CD8-positive, alpha-beta memory T cell (primary cell): ENCODE results near the gene IKZF2. TPM values are rescaled to one million over a fixed set of nuclear protein-coding genes. Genes with fewer than 3 reads are reported as not detected.

Experiments used
- CTCF ChIA-PET: fragments of 350-600 bp; sonication (Branson Sonifier 250); formaldehyde crosslinking; loops from one replicate; lab custom pipeline; 2021; ENCODE audit warnings: antibody characterized with exemption; lab: Charles Lee
- POLR2A ChIA-PET: fragments of 350-600 bp; sonication (Branson Sonifier 250); formaldehyde crosslinking; loops from one replicate; lab custom pipeline; 2021; ENCODE audit warnings: antibody characterized with exemption; lab: Charles Lee
- DNase-seq, 5 donors: peaks; one replicate each; pipeline versions ENCODE4 v3.0.0 to v3.0.0-alpha.2; 2020 to 2022; ENCODE audit warnings: mixed read lengths in 1 of 5
- H3K27ac ChIP-seq: one replicate; pipeline ENCODE4 v1.7.0; 2013; ENCODE audit warnings: low read depth, mild to moderate bottlenecking, low read length, moderate library complexity
- H3K27me3 ChIP-seq: 2 replicates; pipeline ENCODE4 v1.7.0; 2013; ENCODE audit warnings: low read length, mild to moderate bottlenecking; ENCODE audit not compliant: insufficient read depth, poor library complexity, severe bottlenecking
- H3K36me3 ChIP-seq: 2 replicates; pipeline ENCODE4 v1.7.0; 2013; ENCODE audit warnings: mild to moderate bottlenecking, low read length, moderate library complexity; ENCODE audit not compliant: insufficient read depth
- H3K4me1 ChIP-seq: 2 replicates; pipeline ENCODE4 v1.7.0; 2013; ENCODE audit warnings: mild to moderate bottlenecking, low read length, moderate library complexity; ENCODE audit not compliant: insufficient read depth
- H3K4me3 ChIP-seq: 2 replicates; pipeline ENCODE4 v1.7.0; 2013; ENCODE audit warnings: mild to moderate bottlenecking, low read length
- H3K9me3 ChIP-seq: 2 replicates; pipeline ENCODE4 v1.7.0; 2013; ENCODE audit warnings: mild to moderate bottlenecking, low read length
- H3K27ac Mint-ChIP-seq, 8 donors: one replicate each; pipeline ENCODE4 v1.8.0; 2020 to 2021; ENCODE audit warnings: mixed read lengths in 8 of 8, mild to moderate bottlenecking in 6 of 8, inconsistent platforms in 3 of 8, moderate library complexity in 3 of 8
- H3K27me3 Mint-ChIP-seq, 2 donors: one replicate each; pipeline ENCODE4 v1.8.0; 2020 to 2021; ENCODE audit warnings: mixed read lengths in 2 of 2, mild to moderate bottlenecking in 1 of 2, moderate library complexity in 1 of 2
- H3K36me3 Mint-ChIP-seq, 3 donors: one replicate each; pipeline ENCODE4 v1.8.0; 2020 to 2021; ENCODE audit warnings: mixed read lengths in 3 of 3, inconsistent platforms in 1 of 3, mild to moderate bottlenecking in 1 of 3
- H3K4me1 Mint-ChIP-seq, 3 donors: one replicate each; pipeline ENCODE4 v1.8.0; 2020 to 2021; ENCODE audit warnings: mixed read lengths in 3 of 3, inconsistent platforms in 1 of 3, mild to moderate bottlenecking in 1 of 3
- H3K4me3 Mint-ChIP-seq, 7 donors: one replicate each; pipeline ENCODE4 v1.8.0; 2020 to 2021; ENCODE audit warnings: mixed read lengths in 7 of 7, mild to moderate bottlenecking in 6 of 7, moderate library complexity in 4 of 7, inconsistent platforms in 2 of 7
- H3K9me3 Mint-ChIP-seq, 5 donors: one replicate each; pipeline ENCODE4 v1.8.0; 2020 to 2022; ENCODE audit warnings: mixed read lengths in 5 of 5, mild to moderate bottlenecking in 3 of 5, moderate library complexity in 2 of 5, inconsistent platforms in 1 of 5
- polyA plus RNA-seq: library from polyadenylated mRNA; unstranded; fragments of 300-500 nt; fragmentation: Illumina TruSeq; gene quantifications from one replicate; pipeline ENCODE4 v1.2.3, GENCODE V29; 2021
- total RNA-seq, 2 experiments: library from RNA; stranded (reverse); gene quantifications; one replicate each; pipeline ENCODE4 v1.2.3, GENCODE V29; 2021

Gene IKZF2
- total and polyA plus RNA-seq, 3 experiments from 2014 or later, result 4.0 to 10.0 (median 8.9) TPM

DNA sequence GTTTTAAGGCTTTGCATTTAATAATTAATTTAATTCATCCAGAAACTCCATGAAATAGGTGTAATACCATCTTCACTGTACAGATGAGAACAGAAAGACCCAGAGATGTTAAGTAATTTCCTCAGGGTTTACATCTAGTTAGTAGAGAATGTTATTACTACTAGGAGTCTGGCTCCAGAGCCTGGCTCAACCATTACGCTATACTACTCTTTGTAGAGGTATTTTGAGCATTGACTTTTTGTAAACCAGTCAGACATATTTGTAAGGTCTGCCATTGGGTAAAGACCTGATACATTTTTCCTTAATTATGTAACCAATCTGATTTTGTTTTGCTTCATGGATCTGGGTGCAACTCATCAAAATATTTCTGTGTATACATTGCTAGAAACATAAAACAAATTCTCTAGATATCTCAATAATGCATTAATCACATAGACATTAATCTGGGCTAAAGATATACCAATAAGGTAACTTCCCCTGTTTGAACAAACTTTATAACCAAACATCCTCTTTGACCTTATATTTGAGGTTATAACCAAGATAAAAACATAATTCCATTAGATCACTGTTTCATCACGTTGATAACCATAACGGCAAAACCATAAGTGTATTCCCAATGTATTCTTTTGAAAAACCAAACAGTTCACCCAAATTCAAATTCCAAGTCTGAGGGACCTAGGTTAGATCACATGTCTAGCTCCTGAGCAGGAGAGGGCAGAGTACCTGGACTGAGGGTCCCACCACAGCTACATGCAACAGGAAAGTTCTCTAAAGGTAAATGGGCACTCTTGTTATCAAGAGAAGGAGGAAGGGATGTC is 135.0 kb downstream of the IKZF2 start:
- peaks cover 0 to 2% (median 0%) of the 10 kb centered on the region in 5 donors for H3K9me3 Mint-ChIP-seq
- H3K36me3 Mint-ChIP-seq, result peaks cover 0 to 11% (median 6%) of the 10 kb centered on the region in 3 donors
- no peaks in the 10 kb centered on the region for H3K27me3 Mint-ChIP-seq
- CTCF ChIA-PET, result no interaction called here
- no peak overlapping the region for H3K4me3 ChIP-seq
- H3K4me1 Mint-ChIP-seq, result peaks cover 23 to 46% (median 36%) of the 10 kb centered on the region in 3 donors
- DNase-seq, result no peak
- POLR2A ChIA-PET, result no interaction called here
- no peaks in the 10 kb centered on the region for H3K27me3 ChIP-seq
- no peaks in the 10 kb centered on the region for H3K4me1 ChIP-seq
- peak overlapping the region in 7 of 8 donors; percentile 15 to 97 (median 76) for H3K27ac Mint-ChIP-seq
- peak overlapping the region in 6 of 7 donors; percentile 5 to 75 (median 64) for H3K4me3 Mint-ChIP-seq
- H3K36me3 ChIP-seq, result no peaks in the 10 kb centered on the region
- no peaks in the 10 kb centered on the region for H3K9me3 ChIP-seq
- no peak overlapping the region for H3K27ac ChIP-seq

- CTCF ChIA-PET, result no interaction called here
- H3K4me3 Mint-ChIP-seq, result peak overlapping the region; percentile 24 to 75 (median 59)
- Histone ChIP-seq H3K9me3 (no peaks in the 10 kb centered on the region), H3K27ac (no peak overlapping the region), H3K4me1 (no peaks in the 10 kb centered on the region), H3K4me3 (no peak overlapping the region), H3K27me3 (no peaks in the 10 kb centered on the region), H3K36me3 (no peaks in the 10 kb centered on the region)
- H3K9me3 Mint-ChIP-seq, result peaks cover 0 to 2% (median 0%) of the 10 kb centered on the region in 5 donors
- POLR2A ChIA-PET, result no interaction called here
- no peaks in the 10 kb centered on the region for H3K27me3 Mint-ChIP-seq
- H3K4me1 Mint-ChIP-seq, result peaks cover 23 to 43% (median 33%) of the 10 kb centered on the region in 3 donors
- H3K27ac Mint-ChIP-seq, result peak overlapping the region in 7 of 8 donors; percentile 15 to 97 (median 76)
- H3K36me3 Mint-ChIP-seq, result peaks cover 0 to 14% (median 10%) of the 10 kb centered on the region in 3 donors
- DNase-seq, result peak in 1 of 5 donors; percentile 10
Observed at GRCh38 chr2:213015387-213016165, 135.8 kb downstream of the IKZF2 start.

GRCh38 chr2:213013979-213014378 is 137.4 kb downstream of the IKZF2 start:
- Mint-ChIP-seq H3K9me3 (peaks cover 0 to 2% (median 0%) of the 10 kb centered on the region in 5 donors), H3K36me3 (peaks cover 0 to 25% (median 18%) of the 10 kb centered on the region in 3 donors), H3K27me3 (no peaks in the 10 kb centered on the region), H3K4me1 (peaks cover 23 to 43% (median 33%) of the 10 kb centered on the region in 3 donors), H3K4me3 (peak overlapping the region in 1 of 7 donors; percentile 49), H3K27ac (peak overlapping the region in 3 of 8 donors; percentile 71 to 84 (median 76))
- Histone ChIP-seq H3K27me3 (no peaks in the 10 kb centered on the region), H3K9me3 (no peaks in the 10 kb centered on the region), H3K4me1 (no peaks in the 10 kb centered on the region), H3K4me3 (no peak overlapping the region), H3K27ac (no peak overlapping the region), H3K36me3 (no peaks in the 10 kb centered on the region)
- ChIA-PET CTCF (no interaction called here), POLR2A (no interaction called here)
- no peak for DNase-seq

- Histone ChIP-seq H3K4me1 (no peaks in the 10 kb centered on the region), H3K27me3 (no peaks in the 10 kb centered on the region), H3K36me3 (no peaks in the 10 kb centered on the region), H3K9me3 (no peaks in the 10 kb centered on the region), H3K4me3 (no peak overlapping the region), H3K27ac (no peak overlapping the region)
- Mint-ChIP-seq H3K4me1 (peaks cover 17 to 26% (median 17%) of the 10 kb centered on the region in 3 donors), H3K9me3 (peaks cover 0 to 2% (median 0%) of the 10 kb centered on the region in 5 donors), H3K27me3 (no peaks in the 10 kb centered on the region), H3K27ac (peak overlapping the region in 4 of 8 donors; percentile 1 to 52 (median 9)), H3K4me3 (no peak overlapping the region), H3K36me3 (peaks cover 0 to 31% (median 14%) of the 10 kb centered on the region in 3 donors)
- ChIA-PET CTCF (no interaction called here), POLR2A (no interaction called here)
- no peak for DNase-seq
Observed at GRCh38 chr2:213011505-213011904, 139.9 kb downstream of the IKZF2 start.

- ChIA-PET POLR2A (no interaction called here), CTCF (no interaction called here)
- Histone ChIP-seq H3K4me3 (no peak overlapping the region), H3K9me3 (no peaks in the 10 kb centered on the region), H3K27ac (no peak overlapping the region), H3K4me1 (no peaks in the 10 kb centered on the region), H3K36me3 (no peaks in the 10 kb centered on the region), H3K27me3 (no peaks in the 10 kb centered on the region)
- H3K27me3 Mint-ChIP-seq, result no peaks in the 10 kb centered on the region
- H3K27ac Mint-ChIP-seq, result peak overlapping the region in 4 of 8 donors; percentile 10 to 83 (median 38)
- no peak overlapping the region for H3K4me3 Mint-ChIP-seq
- H3K9me3 Mint-ChIP-seq, result peaks cover 0 to 2% (median 0%) of the 10 kb centered on the region in 5 donors
- peaks cover 4 to 25% (median 14%) of the 10 kb centered on the region in 3 donors for H3K4me1 Mint-ChIP-seq
- peaks cover 0 to 31% (median 12%) of the 10 kb centered on the region in 3 donors for H3K36me3 Mint-ChIP-seq
- no peak for DNase-seq
Observed at GRCh38 chr2:213010106-213010779, 141.2 kb downstream of the IKZF2 start.

DNA sequence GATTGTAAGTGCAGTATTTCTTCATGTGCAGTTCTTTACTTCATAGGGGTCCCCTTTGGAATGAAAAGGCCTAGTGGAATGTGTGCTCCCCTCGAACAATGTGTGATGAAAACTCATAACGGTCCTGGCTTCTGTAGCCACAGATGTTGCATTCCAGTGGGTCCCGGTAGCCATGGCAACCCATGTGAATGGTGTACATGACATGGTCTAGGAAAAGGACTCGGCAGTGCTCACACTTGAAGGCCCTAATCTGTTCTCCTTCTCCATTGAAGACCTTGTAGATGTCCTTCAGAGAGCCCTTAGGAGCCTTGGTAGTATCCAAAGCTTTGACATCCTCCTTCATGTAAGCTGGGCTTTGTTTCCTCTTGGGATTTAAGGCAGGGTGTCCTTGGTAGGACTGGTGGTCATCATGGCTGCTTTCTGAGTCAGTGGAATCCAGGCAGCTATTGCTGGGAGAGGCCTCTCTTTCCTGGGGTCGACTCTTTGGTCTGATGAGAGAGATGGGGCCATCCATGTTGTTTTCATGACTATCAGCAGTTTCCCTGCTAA is 144.0 kb downstream of the IKZF2 start:
- H3K27ac ChIP-seq, result no peak overlapping the region

GRCh38 chr2:213004197-213004821 is 147.1 kb downstream of the IKZF2 start:
- Histone ChIP-seq H3K27me3 (no peaks in the 10 kb centered on the region), H3K36me3 (no peaks in the 10 kb centered on the region), H3K4me3 (no peak overlapping the region), H3K27ac (no peak overlapping the region), H3K9me3 (no peaks in the 10 kb centered on the region), H3K4me1 (no peaks in the 10 kb centered on the region)
- H3K27me3 Mint-ChIP-seq, result no peaks in the 10 kb centered on the region
- ChIA-PET POLR2A (no interaction called here), CTCF (no interaction called here)
- H3K4me1 Mint-ChIP-seq, result peaks cover 12 to 44% (median 27%) of the 10 kb centered on the region in 3 donors
- DNase-seq, result no peak
- peaks cover 0 to 8% (median 2%) of the 10 kb centered on the region in 3 donors for H3K36me3 Mint-ChIP-seq
- H3K27ac Mint-ChIP-seq, result peak overlapping the region in 6 of 8 donors; percentile 9 to 86 (median 60)
- peak overlapping the region in 2 of 7 donors; percentile 1 to 20 for H3K4me3 Mint-ChIP-seq
- no peaks in the 10 kb centered on the region for H3K9me3 Mint-ChIP-seq

More for the DNA sequence above, 144.0 kb downstream of the IKZF2 start:
- peaks cover 0 to 25% (median 17%) of the 10 kb centered on the region in 3 donors for H3K4me1 Mint-ChIP-seq
- peaks cover 0 to 2% (median 0%) of the 10 kb centered on the region in 5 donors for H3K9me3 Mint-ChIP-seq
- POLR2A ChIA-PET, result no interaction called here
- Histone ChIP-seq H3K4me1 (no peaks in the 10 kb centered on the region), H3K27me3 (no peaks in the 10 kb centered on the region), H3K36me3 (no peaks in the 10 kb centered on the region), H3K4me3 (no peak overlapping the region), H3K9me3 (no peaks in the 10 kb centered on the region)
- CTCF ChIA-PET, result no interaction called here
- H3K27ac Mint-ChIP-seq, result no peak overlapping the region
- H3K27me3 Mint-ChIP-seq, result no peaks in the 10 kb centered on the region
- no peak for DNase-seq
- H3K4me3 Mint-ChIP-seq, result no peak overlapping the region
- H3K36me3 Mint-ChIP-seq, result peaks cover 0 to 31% (median 12%) of the 10 kb centered on the region in 3 donors
